ENCODE data around the gene HECW1.

Gene HECW1

DNA sequence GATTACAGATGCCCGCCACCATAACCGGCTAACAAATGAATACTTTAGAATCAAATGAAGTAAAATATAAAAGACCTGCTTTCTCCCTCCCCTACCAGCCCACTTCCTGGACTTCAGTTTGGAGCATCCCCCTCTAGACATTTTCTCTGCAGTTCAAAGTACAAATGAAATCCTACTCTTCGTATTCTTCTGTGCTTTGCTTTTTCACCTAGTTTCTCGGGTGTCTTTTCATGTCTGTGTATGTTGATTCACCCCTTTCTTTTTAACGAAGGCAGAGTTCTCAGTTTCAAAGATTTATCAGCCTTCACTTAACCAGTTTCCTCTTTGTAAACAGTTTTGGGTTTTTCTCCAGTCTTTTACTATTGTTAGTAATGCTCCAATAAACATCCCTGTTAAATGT lies 324.6 kb downstream of the HECW1 start:
- DNase-seq (ENCODE audit: low read depth) = no peak

DNA sequence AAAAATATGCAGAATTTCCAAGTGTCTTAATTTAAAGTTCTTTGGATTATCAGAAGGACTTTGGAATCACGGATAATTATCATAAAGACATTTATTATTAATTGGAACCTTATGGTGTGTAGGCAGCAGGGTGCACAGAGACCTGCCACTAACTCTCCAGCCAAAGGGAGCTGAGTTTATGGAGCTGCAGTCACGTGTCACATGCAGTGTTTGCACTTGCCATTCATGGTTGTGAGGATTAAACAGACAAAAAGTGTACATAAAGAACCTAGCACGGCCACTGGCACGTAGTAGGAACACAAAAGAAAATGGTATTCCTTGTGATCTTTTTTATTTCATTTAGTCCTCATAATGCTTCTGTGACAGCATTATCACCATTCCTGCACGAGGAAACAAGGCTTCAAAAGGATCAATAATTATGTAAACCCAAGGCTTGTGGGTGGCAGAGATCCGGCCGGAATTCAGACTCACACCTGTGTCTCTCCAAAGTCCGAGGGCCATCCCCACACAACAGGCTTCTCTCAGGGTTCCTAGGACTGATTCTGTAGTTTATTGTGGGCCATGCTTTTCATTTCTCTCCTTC lies 326.5 kb downstream of the HECW1 start:
- no peak for DNase-seq (ENCODE audit: low read depth)

- DNase-seq (ENCODE audit: low read depth) = peak; percentile 60
These were observed 327.4 kb downstream of the HECW1 start for GRCh38 chr7:43439631-43440401.

- no peak for DNase-seq (ENCODE audit: low read depth)
These were observed 329.0 kb downstream of the HECW1 start for GRCh38 chr7:43441231-43442130.

DNA sequence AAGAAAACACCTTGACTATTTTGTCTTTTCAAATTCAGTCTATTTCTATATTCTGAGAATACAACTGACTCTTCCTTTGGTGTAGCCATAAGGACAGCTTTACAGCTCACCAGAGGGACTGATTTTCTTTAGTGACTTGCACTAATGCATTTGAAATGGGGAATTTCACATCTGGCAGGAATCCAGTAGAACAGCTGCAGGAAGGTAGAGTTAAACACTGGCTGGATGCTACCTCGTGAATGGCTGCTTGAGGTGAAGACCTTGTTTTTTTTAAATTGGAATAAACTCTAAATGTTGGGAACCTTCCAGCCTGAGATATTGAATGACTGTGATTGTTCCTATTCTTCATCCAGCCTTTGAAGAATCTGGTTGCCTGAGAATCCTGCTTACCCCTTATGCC lies 330.9 kb downstream of the HECW1 start:
- DNase-seq (ENCODE audit: low read depth) = no peak

DNA sequence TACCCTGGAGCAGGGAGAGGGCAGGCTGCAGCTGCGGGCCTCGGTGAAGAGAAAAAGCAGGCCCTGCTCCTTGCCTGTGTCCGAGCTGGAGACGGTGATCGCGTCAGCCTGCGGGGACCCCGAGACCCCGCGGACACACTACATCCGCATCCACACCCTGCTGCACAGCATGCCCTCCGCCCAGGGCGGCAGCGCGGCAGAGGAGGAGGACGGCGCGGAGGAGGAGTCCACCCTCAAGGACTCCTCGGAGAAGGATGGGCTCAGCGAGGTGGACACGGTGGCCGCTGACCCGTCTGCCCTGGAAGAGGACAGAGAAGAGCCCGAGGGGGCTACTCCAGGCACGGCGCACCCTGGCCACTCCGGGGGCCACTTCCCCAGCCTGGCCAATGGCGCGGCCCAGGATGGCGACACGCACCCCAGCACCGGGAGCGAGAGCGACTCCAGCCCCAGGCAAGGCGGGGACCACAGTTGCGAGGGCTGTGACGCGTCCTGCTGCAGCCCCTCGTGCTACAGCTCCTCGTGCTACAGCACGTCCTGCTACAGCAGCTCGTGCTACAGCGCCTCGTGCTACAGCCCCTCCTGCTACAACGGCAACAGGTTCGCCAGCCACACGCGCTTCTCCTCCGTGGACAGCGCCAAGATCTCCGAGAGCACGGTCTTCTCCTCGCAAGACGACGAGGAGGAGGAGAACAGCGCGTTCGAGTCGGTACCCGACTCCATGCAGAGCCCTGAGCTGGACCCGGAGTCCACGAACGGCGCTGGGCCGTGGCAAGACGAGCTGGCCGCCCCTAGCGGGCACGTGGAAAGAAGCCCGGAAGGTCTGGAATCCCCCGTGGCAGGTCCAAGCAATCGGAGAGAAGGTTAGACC lies 332.5 kb downstream of the HECW1 start:
- no peak for DNase-seq (ENCODE audit: low read depth)

DNA sequence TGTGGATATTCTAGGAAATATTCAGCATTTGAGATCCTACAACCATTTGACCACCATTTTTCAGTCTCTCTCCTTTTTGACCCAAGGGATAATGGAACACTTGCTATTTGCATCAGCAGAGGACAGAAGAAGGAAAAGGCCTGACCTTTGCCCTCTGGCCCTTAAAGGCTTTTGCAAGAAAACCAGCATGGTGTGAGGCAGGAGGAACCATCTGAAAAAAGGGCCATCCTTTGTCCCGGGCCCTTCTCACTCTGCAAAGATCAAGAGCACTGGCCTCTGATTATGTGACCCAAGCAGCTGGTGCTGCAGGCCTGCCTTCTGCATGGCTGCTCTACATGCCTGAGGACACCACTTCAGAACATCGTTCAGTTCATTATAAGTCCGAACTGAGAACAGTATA lies 337.1 kb downstream of the HECW1 start:
- DNase-seq (ENCODE audit: low read depth) = no peak

DNA sequence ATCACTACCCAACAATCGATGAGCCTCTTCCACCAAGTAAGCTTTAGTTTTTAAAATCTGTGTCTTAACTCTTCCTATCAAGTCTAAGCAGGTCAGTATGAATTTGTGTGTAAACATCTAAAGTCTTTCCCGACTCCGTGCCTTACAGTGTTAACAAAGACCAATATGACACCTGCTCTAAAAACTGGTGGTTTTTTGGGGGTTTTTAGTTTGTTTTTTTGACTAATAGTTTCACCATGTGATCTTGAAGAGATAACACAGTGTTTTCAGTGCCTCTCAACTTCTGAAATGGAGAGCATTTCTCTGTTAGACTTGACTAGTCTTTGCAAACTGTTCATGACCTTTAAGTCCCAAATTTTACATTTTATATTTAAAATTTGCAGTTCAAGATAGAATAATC lies 338.4 kb downstream of the HECW1 start:
- no peak for DNase-seq (ENCODE audit: low read depth)

GRCh38 chr7:43454936-43455518 lies 342.6 kb downstream of the HECW1 start:
- peak; percentile 47 for DNase-seq (ENCODE audit: low read depth)

DNA sequence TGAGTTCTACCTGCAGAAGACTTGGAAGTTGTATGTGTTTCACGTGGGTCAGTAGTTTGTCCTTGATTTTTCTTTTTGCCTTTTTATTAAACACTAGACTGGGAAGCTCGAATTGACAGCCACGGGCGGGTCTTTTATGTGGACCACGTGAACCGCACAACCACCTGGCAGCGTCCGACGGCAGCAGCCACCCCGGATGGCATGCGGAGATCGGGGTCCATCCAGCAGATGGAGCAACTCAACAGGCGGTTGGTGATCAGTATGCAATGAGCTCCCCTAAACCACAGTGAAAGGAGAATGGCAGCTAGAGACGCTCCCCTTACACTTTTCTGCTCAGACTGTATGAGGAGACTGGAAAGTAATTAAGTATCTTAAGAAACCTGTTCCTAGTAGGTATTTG lies 343.8 kb downstream of the HECW1 start:
- DNase-seq (ENCODE audit: low read depth) = no peak

DNA sequence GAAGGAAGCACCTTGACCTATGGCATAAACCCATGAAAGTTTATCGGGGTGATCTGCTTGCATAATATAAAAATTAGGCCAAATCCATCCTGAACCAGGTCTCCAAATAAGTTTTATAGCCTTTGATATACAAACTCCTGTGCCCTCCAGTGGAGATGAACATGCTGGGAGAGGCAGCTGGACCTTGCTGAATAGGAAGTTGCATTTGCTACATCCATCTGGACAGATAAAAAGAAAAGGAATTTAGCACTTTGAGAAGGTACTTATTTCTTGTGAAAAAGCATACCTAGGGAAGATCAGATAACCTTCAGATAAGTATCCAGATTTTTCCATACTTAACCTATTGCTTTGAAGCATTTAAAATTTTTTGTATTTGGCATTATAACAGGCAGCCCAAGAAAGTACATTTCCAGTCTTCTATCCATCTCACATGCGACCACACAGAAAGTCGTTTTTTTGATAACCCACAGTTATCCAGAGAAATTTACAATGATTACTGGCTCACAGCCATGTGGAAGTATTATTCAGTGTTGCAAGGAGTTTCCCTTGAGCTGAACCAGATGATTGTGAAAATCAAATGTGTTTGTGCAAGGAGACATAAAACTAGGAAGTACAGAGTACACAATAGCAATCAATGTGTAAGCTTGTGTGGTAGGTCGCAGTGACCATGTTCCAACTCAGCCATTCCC lies 346.0 kb downstream of the HECW1 start:
- no peak for DNase-seq (ENCODE audit: low read depth)

GRCh38 chr7:43459019-43459337 lies 346.5 kb downstream of the HECW1 start:
- no peak for DNase-seq (ENCODE audit: low read depth)

- no peak for DNase-seq (ENCODE audit: low read depth)
These were observed 348.4 kb downstream of the HECW1 start for GRCh38 chr7:43460733-43461348.

DNA sequence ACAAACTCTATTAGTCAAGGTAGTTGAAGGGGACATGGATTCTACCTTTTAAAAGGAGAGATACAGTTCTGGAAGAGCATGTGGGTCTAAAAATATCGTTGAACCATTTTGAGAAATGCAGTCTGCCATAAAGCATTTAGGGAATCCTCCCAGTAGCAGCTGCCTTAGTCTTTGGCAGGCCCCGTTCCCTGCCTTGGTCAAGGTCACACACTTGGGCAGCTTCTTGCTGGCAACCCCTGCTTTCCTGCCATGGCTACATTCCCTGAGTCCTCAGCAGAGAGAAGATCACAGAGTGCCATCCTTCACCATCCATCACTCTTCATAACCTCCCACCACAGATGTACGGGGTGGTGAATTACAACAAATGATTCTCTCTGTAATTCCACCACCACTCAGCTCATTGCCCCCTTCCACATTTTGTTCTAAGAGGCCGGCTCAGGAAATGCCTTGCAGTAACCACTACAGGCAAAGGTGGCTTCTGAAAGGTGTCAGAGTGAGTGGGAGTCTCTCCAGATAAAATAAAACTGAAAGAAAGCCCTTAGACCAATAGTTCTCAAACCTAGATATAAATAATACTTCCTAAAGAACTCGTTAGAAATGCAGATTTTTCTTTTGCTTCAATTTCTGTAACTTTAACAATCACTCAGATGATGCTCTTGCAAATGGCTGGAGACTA lies 349.0 kb downstream of the HECW1 start:
- no peak for DNase-seq (ENCODE audit: low read depth)

GRCh38 chr7:43462836-43463235 lies 350.4 kb downstream of the HECW1 start:
- DNase-seq (ENCODE audit: low read depth) = no peak

GRCh38 chr7:43463401-43463980 lies 351.0 kb downstream of the HECW1 start:
- no peak for DNase-seq (ENCODE audit: low read depth)

DNA sequence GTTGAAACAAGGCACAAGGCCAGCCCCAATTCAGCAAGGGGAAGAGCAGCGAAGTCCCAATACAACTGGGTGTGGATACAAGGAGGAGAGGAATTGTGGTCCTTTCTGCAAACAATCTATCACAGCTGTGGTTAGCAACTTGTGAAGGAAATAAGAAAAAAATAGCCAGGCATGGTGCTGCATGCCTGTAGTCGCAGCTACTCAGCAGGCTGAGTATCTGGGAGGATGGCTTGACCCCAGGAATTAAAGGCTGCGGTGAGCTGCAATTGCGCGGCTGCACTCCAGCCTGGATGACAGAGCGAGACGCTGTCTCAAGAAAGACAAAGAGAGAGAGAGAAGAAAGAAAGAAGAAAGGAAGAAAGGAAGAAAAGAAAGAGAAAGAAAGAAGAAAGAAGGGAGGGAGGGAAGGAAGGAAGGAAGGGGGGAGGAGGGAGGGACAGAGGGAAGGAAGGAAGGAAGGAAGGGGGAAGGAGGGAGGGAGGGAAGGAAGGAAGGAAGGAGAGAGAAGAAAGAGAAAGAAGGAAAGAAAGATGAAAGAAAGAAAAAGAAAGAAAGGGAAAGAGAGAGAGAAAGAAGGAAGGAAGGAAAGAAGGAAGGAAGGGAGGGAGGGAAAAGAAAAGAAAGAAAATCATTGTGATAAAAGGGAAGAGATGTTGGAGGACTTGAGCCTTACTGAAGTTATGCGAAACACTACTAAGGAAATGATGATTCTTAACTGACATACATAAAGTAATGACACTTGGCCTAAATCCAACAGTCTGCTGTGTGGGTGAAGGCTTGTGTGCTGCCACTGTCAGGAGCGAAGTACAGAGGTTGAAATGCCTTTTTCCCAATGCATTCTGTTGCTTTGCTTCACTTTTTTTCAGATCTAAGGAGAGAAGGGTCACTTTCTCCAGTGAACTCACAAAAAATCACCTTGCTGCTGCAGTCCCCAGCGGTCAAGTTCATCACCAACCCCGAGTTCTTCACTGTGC lies 353.4 kb downstream of the HECW1 start:
- DNase-seq (ENCODE audit: low read depth) = peak; percentile 73

GRCh38 chr7:43467406-43467805 lies 355.0 kb downstream of the HECW1 start:
- DNase-seq (ENCODE audit: low read depth) = peak; percentile 52

Data from amniotic epithelial cell (primary cell).